HL-60 (cell line): ENCODE measurements around the gene TEDC2.

ENCODE experiments used
- DNase-seq, 2 experiments: peaks; one replicate each; pipeline ENCODE4 v3.0.0-alpha.2; 2010 to 2020; ENCODE audit warnings: low read depth in 1 of 2, low spot score in 1 of 2
- H3K27ac ChIP-seq: fragments of 250-450 bp; sonication (Bioruptor Pico); replicated peaks from 2 replicates; pipeline ENCODE4 v1.5.1; 2020; ENCODE audit warnings: mild to moderate bottlenecking, moderate library complexity
- H3K27me3 ChIP-seq: fragments of 250-450 bp; sonication (Bioruptor Pico); 2 replicates; pipeline ENCODE4 v1.5.1; 2021; ENCODE audit warnings: mild to moderate bottlenecking, moderate library complexity; ENCODE audit not compliant: insufficient read depth, poor library complexity, severe bottlenecking
- H3K4me3 ChIP-seq: replicated peaks from 2 replicates; pipeline ENCODE4 v1.5.1; 2011; ENCODE audit warnings: mild to moderate bottlenecking, control low read depth, low read length; ENCODE audit not compliant: insufficient read depth
- GABPA ChIP-seq: IDR thresholded peaks from 2 replicates; pipeline ENCODE4 v1.6.1; 2012; ENCODE audit warnings: low read depth
- POLR2AphosphoS5 ChIP-seq: IDR thresholded peaks from 2 replicates; pipeline ENCODE4 v1.6.1; 2012; ENCODE audit warnings: low read depth
- SPI1 ChIP-seq: IDR thresholded peaks from 2 replicates; pipeline ENCODE4 v1.6.1; 2012; ENCODE audit warnings: low read depth, mild to moderate bottlenecking, borderline replicate concordance
- TF ChIP-seq, protein P1 (sequence below): IDR thresholded peaks from 2 replicates; pipeline ENCODE4 v1.6.1; 2012; ENCODE audit warnings: low read depth; ENCODE audit not compliant: insufficient replicate concordance
- TF ChIP-seq, protein P2 (sequence below): IDR thresholded peaks from one replicate; pipeline ENCODE4 v1.5.1; 2011; ENCODE audit warnings: low read length, control low read depth, inconsistent platforms; ENCODE audit not compliant: insufficient read depth

Gene TEDC2

DNA sequence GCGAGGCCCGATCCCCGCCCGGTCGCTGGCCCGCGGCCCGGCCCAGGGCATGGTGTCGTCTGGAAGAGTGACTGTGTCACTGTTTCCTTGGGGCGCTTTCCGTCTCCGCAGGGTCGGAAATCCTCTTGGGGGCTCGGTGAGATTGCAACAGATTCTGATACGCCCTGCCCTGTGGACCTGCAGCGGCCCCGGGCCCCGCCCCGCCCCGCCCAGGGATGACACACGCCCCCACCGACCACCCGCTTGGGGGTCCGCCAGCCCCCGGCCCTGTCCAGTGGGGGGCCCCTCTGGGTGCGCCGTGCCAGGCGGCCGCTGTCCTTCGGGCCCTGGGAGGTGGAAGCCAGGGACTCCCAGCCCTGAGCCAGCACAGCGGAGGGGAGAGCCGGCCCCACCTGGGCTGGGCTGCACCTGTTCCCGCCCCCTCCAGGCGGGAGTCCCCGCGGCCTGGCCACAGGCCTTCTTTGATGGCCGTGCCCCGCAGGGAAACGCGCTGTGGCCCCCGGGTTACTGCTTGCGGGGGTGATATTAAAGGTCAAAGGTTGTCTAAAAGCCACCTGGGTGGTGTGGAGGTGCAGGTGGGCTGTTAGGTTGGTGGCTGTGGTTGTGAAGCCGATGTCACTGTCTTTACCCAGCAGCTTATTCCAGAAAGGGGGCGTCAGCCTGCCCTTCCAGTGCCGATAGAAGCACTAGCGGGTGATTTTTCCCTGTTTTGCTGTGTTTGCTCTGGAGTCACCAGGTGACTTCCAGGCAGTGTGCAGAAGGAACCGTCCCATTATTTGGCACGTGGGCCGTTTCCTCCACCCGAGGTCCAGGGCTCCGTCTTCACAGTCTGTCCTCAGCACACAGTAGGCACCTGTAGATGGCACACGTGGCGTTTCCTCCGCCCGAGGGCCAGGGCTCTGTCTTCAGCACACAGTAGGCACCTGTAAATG, 15.8 kb downstream of the TEDC2 start:
- Histone ChIP-seq H3K4me3 (peak overlapping the region; percentile 60), H3K27me3 (peaks cover 9% of the 10 kb centered on the region), H3K27ac (no peak overlapping the region)
- no peak for DNase-seq
- TF ChIP-seq, protein P1, sequence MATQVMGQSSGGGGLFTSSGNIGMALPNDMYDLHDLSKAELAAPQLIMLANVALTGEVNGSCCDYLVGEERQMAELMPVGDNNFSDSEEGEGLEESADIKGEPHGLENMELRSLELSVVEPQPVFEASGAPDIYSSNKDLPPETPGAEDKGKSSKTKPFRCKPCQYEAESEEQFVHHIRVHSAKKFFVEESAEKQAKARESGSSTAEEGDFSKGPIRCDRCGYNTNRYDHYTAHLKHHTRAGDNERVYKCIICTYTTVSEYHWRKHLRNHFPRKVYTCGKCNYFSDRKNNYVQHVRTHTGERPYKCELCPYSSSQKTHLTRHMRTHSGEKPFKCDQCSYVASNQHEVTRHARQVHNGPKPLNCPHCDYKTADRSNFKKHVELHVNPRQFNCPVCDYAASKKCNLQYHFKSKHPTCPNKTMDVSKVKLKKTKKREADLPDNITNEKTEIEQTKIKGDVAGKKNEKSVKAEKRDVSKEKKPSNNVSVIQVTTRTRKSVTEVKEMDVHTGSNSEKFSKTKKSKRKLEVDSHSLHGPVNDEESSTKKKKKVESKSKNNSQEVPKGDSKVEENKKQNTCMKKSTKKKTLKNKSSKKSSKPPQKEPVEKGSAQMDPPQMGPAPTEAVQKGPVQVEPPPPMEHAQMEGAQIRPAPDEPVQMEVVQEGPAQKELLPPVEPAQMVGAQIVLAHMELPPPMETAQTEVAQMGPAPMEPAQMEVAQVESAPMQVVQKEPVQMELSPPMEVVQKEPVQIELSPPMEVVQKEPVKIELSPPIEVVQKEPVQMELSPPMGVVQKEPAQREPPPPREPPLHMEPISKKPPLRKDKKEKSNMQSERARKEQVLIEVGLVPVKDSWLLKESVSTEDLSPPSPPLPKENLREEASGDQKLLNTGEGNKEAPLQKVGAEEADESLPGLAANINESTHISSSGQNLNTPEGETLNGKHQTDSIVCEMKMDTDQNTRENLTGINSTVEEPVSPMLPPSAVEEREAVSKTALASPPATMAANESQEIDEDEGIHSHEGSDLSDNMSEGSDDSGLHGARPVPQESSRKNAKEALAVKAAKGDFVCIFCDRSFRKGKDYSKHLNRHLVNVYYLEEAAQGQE: no peak
- TF ChIP-seq POLR2AphosphoS5 (no peak), GABPA (no peak), SPI1 (no peak)
- TF ChIP-seq, protein P2, sequence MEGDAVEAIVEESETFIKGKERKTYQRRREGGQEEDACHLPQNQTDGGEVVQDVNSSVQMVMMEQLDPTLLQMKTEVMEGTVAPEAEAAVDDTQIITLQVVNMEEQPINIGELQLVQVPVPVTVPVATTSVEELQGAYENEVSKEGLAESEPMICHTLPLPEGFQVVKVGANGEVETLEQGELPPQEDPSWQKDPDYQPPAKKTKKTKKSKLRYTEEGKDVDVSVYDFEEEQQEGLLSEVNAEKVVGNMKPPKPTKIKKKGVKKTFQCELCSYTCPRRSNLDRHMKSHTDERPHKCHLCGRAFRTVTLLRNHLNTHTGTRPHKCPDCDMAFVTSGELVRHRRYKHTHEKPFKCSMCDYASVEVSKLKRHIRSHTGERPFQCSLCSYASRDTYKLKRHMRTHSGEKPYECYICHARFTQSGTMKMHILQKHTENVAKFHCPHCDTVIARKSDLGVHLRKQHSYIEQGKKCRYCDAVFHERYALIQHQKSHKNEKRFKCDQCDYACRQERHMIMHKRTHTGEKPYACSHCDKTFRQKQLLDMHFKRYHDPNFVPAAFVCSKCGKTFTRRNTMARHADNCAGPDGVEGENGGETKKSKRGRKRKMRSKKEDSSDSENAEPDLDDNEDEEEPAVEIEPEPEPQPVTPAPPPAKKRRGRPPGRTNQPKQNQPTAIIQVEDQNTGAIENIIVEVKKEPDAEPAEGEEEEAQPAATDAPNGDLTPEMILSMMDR: no peak

DNA sequence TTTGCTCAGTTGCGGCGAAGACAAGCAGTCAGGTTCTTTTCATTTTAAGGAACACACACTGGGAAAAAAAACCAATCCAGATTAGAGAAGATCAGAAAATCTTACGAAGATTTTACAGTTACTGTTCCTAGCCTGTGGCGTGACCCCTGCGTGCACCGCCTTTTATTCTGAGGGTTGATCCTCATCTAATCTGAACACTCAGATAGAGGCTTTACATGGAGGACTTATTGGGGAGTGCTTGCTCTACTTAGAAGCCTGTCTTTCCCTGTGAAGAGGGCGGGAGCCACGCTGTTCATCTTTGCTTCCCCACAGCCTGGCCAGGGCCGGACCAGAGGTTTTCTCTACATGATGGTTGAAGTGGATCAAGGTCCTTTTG, 16.4 kb downstream of the TEDC2 start:
- DNase-seq: no peak
- Histone ChIP-seq H3K4me3 (no peak overlapping the region), H3K27me3 (peaks cover 7% of the 10 kb centered on the region), H3K27ac (no peak overlapping the region)
- TF ChIP-seq, protein P2: no peak
- TF ChIP-seq, protein P1: no peak
- TF ChIP-seq GABPA (no peak), POLR2AphosphoS5 (no peak), SPI1 (no peak)

DNA sequence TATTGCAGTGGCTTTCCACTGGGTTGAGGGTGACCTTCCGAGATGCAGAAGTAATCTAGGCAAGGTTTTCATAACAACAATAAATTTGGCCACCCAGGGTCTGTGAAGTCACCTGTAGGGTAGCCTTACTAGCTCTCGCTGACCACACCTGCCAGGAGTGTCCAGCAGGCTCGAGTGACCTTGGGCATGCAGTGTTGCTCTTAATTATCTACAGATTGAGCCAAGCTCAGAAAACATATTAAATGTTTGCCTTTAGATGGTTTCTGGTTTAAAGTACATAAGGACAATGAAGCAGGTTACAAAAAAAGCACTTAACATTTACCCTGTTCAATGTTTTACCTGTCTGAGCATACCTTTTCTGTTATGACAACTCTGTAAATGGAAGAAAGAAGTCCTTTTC, 16.8 kb downstream of the TEDC2 start:
- peaks cover 7% of the 10 kb centered on the region for H3K27me3 ChIP-seq
- DNase-seq: no peak
- no peak overlapping the region for H3K4me3 ChIP-seq
- no peak overlapping the region for H3K27ac ChIP-seq
- TF ChIP-seq, protein P1: no peak
- TF ChIP-seq GABPA: no peak
- no peak for TF ChIP-seq SPI1
- TF ChIP-seq, protein P2: no peak
- TF ChIP-seq POLR2AphosphoS5: no peak
